C4-2B (cell line): ENCODE results near the gene NOL12.
"Not testable (repeated sequence)": the region's sequence is repeated elsewhere in the genome, so short reads cannot be mapped to it uniquely, and the experiment has no call there.

Experiments
- CTCF ChIP-seq: fragments of 450-650 bp; conservative IDR thresholded peaks from 2 replicates; pipeline ENCODE4 v1.5.1; 2017; ENCODE audit warnings: mild to moderate bottlenecking
- ZFX ChIP-seq: fragments of 450-650 bp; IDR thresholded peaks from 2 replicates; pipeline ENCODE4 v1.6.1; 2017

- not testable (repeated sequence) for TF ChIP-seq CTCF, ZFX
Measured at GRCh38 chr22:37717235-37717634, 31.1 kb downstream of the NOL12 start.
